SU-DHL-6 (cell line): ENCODE results near the gene EFNA4.

ENCODE experiments used
- H2AFZ ChIP-seq: fragments of 200-600 bp; sonication (generic); 2 replicates; pipeline ENCODE4 v1.6.1; 2014; ENCODE audit warnings: low read depth, mild to moderate bottlenecking, moderate library complexity, mixed read lengths, antibody characterized with exemption, low read length; ENCODE audit not compliant: severe bottlenecking
- H3F3A ChIP-seq: fragments of 200-600 bp; shearing (Covaris generic); 2 replicates; pipeline ENCODE4 v1.6.0; 2016; ENCODE audit warnings: antibody characterized with exemption, mild to moderate bottlenecking; ENCODE audit not compliant: insufficient read depth
- H3K27ac ChIP-seq: fragments of 200-600 bp; sonication (generic); 2 replicates; pipeline ENCODE4 v1.5.1; 2016; ENCODE audit warnings: low read depth, mild to moderate bottlenecking, low read length, moderate library complexity, mixed read lengths
- H3K27me3 ChIP-seq: fragments of 200-600 bp; sonication (generic), shearing (Covaris generic); 2 replicates; pipeline ENCODE4 v1.6.0; 2014; ENCODE audit warnings: mild to moderate bottlenecking, low read length
- H3K36me3 ChIP-seq: fragments of 200-600 bp; sonication (generic); 2 replicates; pipeline ENCODE4 v1.6.1; 2014; ENCODE audit warnings: mild to moderate bottlenecking, low read length, mixed read lengths
- H3K4me2 ChIP-seq: fragments of 300-600, 200-600 bp; shearing (Covaris generic), sonication (generic); 2 replicates; pipeline ENCODE4 v1.6.0; 2014; ENCODE audit warnings: low read length, low read depth, mild to moderate bottlenecking; ENCODE audit not compliant: poor library complexity, severe bottlenecking
- H3K4me3 ChIP-seq: fragments of 200-600 bp; sonication (generic); 2 replicates; pipeline ENCODE4 v1.5.1; 2014; ENCODE audit warnings: antibody characterized with exemption, low read length, mild to moderate bottlenecking, mixed read lengths; ENCODE audit not compliant: insufficient read depth, poor library complexity, severe bottlenecking
- H3K79me2 ChIP-seq: fragments of 200-600 bp; sonication (generic); 2 replicates; pipeline ENCODE4 v1.6.1; 2014; ENCODE audit warnings: mild to moderate bottlenecking, low read length, moderate library complexity; ENCODE audit not compliant: insufficient read depth
- H3K9ac ChIP-seq: fragments of 200-600 bp; sonication (generic); 2 replicates; pipeline ENCODE4 v1.7.0; 2014; ENCODE audit warnings: mild to moderate bottlenecking, low read length
- H3K9me2 ChIP-seq: fragments of 200-600 bp; sonication (generic); replicated peaks from 2 replicates; pipeline ENCODE4 v1.6.1; 2014; ENCODE audit warnings: low read length; ENCODE audit not compliant: insufficient read depth
- H3K9me3 ChIP-seq: fragments of 200-600 bp; sonication (generic); 2 replicates; pipeline ENCODE4 v1.6.1; 2014; ENCODE audit warnings: low read length, mixed read lengths; ENCODE audit not compliant: insufficient read depth
- H4K20me1 ChIP-seq: fragments of 200-600 bp; sonication (generic); 2 replicates; pipeline ENCODE4 v1.6.1; 2014; ENCODE audit warnings: low read depth, mild to moderate bottlenecking, antibody characterized with exemption, low read length, moderate library complexity, mixed read lengths
- CTCF ChIP-seq: fragments of 200-600 bp; sonication (generic); IDR thresholded peaks from one replicate; pipeline ENCODE4 v1.5.1; 2017; ENCODE audit warnings: antibody characterized with exemption, mild to moderate bottlenecking, low read length, moderate library complexity; ENCODE audit not compliant: insufficient read depth, poor library complexity, severe bottlenecking
- EZH2phosphoT487 ChIP-seq: fragments of 200-600 bp; sonication (generic), shearing (Covaris generic); conservative IDR thresholded peaks from 2 replicates; pipeline ENCODE4 v1.6.1; 2018; ENCODE audit warnings: mild to moderate bottlenecking, antibody characterized with exemption, low read length, moderate library complexity, mixed read lengths

EFNA4 gene

GRCh38 chr1:155078469-155079209, 15.1 kb downstream of the EFNA4 start, which contains the start of gene EFNA3:
EFNA3 (plus strand) TSS chr1:155078837; CDS start chr1:155078942, 105 bp downstream.
- peak within 1 kb of the TSS; percentile 73 for H3K4me2 ChIP-seq
- H3K9me3 ChIP-seq: no peaks in the 10 kb centered on the region
- H3K27me3 ChIP-seq: no peaks in the 10 kb centered on the region
- H2AFZ ChIP-seq: no peak within 1 kb of the TSS
- H3K27ac ChIP-seq: no peak within 1 kb of the TSS
- H4K20me1 ChIP-seq: no peaks in the 10 kb centered on the region
- no peaks in the 10 kb centered on the region for H3K9me2 ChIP-seq
- no peaks in the 10 kb centered on the region for H3K79me2 ChIP-seq
- peak within 1 kb of the TSS; percentile 44 for H3K4me3 ChIP-seq
- H3F3A ChIP-seq: no peaks in the 10 kb centered on the region
- H3K36me3 ChIP-seq: no peaks in the 10 kb centered on the region
- no peak; the same call in 1 of the 2 replicates for TF ChIP-seq EZH2phosphoT487
- TF ChIP-seq CTCF: no peak
- peak within 1 kb of the TSS; percentile 29 for H3K9ac ChIP-seq

- H3F3A ChIP-seq: no peaks in the 10 kb centered on the region
- H4K20me1 ChIP-seq: no peaks in the 10 kb centered on the region
- H3K4me3 ChIP-seq: peak overlapping the region; percentile 44
- H3K9ac ChIP-seq: peak overlapping the region; percentile 29
- H3K9me2 ChIP-seq: no peaks in the 10 kb centered on the region
- H3K9me3 ChIP-seq: no peaks in the 10 kb centered on the region
- peak overlapping the region; percentile 73 for H3K4me2 ChIP-seq
- H3K79me2 ChIP-seq: no peaks in the 10 kb centered on the region
- no peaks in the 10 kb centered on the region for H3K36me3 ChIP-seq
- no peak overlapping the region for H3K27ac ChIP-seq
- no peak overlapping the region for H2AFZ ChIP-seq
- TF ChIP-seq CTCF (no peak), EZH2phosphoT487 (no peak)
- no peaks in the 10 kb centered on the region for H3K27me3 ChIP-seq
These were observed 15.6 kb downstream of the EFNA4 start for GRCh38 chr1:155079210-155079486.

GRCh38 chr1:155079487-155080311, 16.2 kb downstream of the EFNA4 start:
- Histone ChIP-seq H3K9me3 (no peaks in the 10 kb centered on the region), H3F3A (no peaks in the 10 kb centered on the region), H3K4me3 (no peak overlapping the region), H3K4me2 (peak overlapping the region; percentile 73), H3K27me3 (no peaks in the 10 kb centered on the region), H3K79me2 (no peaks in the 10 kb centered on the region), H2AFZ (no peak overlapping the region), H3K27ac (no peak overlapping the region), H4K20me1 (no peaks in the 10 kb centered on the region), H3K36me3 (no peaks in the 10 kb centered on the region), H3K9me2 (no peaks in the 10 kb centered on the region), H3K9ac (peak overlapping the region; percentile 29; the same call in 1 of the 2 replicates)
- no peak for TF ChIP-seq EZH2phosphoT487
- no peak for TF ChIP-seq CTCF
